NCI-H446 (cell line): ENCODE measurements around the gene MAN2B1.

ENCODE experiments used
- DNase-seq, 2 experiments: peaks; one replicate each; lab custom pipeline; 2025; lab: John Stamatoyannopoulos, UW

Gene MAN2B1

GRCh38 chr19:12617646-12618045 lies 48.9 kb downstream of the MAN2B1 start:
- no peak for DNase-seq

GRCh38 chr19:12611361-12611699 lies 55.2 kb downstream of the MAN2B1 start:
- peak; percentile 76 to 77 for DNase-seq

DNA sequence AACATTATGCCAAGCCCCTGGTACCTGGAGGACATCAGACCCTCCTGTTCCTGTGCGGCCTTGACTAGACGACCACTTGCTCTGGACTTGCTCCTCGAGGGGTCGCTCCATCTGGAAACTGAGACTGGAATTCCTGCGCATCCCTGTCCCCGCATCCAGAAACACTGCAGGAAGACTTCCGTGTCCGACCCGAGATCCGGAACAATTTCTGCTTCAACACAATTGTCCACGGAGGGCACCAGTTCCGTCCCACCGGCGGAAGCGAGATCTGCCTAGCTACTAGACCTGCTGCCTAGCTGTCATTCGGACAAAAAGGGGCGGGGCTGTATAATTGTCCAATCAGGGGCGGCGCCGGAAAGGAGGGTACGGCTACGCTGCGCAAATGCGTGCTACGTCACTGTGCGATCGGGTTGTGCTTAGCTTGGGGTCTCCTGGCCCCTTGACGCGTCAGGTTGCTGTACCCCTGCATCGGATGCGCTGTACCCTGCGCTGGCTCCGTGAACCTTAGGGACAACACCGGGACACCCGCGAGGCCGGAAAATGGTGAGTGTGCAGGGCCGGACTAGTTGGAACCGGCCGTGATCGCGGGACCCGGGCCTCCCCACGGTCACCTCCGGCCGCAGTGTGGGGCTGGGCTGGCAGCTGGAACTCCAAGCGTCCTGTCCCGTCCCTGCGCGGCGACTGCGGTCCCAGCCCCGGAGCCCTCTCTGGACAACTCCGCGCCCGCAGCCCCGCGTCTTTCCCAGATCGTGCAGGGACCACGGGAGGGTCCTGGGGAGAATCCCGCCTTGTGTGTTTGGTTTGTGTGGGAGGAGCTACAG lies 55.8 kb downstream of the MAN2B1 start, which contains the start of the genes ZNF490 and ZNF791:
Gene ZNF490 (minus strand): TSS at position 274 of the 821 bp plus-strand sequence. CDS start 133 bp downstream, at position 141.
Gene ZNF791 (plus strand): TSS at position 381 of the 821 bp plus-strand sequence. CDS start 160 bp downstream, at position 541.
- peak; percentile 99 for DNase-seq

DNA sequence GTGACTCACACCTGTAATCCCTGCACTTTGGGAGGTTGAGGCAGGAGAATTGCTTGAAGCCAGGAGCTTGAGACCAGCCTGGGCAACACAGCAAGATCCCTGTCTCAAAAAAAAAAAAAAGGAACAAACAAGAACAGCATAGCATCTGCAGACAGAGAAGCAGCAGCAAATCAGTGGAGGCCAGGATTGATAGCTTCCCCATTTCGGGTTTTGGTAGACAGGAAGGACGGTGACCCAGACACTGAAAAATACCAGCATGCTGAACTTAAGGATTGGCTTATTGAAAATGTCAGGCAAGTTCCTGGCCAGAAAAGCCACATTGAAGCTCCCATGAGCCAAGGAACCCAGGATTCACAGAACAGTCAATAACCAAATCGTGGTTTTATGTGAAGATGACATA lies 58.9 kb downstream of the MAN2B1 start:
- no peak for DNase-seq

DNA sequence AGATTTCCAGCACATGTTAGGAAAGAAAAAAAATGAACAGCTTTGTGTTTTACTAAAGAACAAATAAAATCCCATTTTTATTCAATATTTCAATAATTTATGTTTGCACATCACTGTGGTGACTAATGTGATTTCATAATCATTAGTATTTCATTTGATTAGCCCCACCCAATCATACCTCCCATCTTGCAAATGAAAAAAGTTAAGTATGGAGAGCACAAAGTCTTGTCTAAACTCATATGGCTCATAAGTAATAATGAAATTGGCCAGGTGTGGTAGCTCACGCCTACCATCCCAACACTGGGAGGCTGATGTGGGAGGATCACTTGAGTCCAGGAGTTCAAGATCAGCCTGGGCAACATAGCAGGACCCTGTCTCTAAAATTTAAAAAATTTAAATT lies 59.7 kb downstream of the MAN2B1 start:
- no peak for DNase-seq

DNA sequence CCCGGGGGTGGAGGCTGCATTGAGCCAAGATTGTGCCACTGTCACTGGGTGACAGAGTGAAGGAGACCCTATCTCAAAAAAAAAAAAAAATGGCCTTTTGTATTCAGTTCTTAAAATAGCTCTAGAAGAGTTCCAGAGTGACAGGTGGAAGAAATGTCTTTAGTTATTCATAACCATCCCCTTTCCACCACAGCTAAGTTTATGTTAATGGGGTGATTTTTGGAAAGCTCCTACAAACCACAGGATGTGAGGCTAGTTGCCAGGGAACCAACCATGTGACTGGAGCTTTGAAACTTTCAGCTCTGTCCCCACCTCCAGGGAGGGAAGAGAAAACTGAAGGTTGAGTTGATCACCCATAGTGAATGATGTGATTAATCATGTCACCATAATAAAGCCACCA lies 62.8 kb downstream of the MAN2B1 start:
- no peak for DNase-seq

GRCh38 chr19:12597594-12597993 lies 68.9 kb downstream of the MAN2B1 start:
- DNase-seq: no peak

DNA sequence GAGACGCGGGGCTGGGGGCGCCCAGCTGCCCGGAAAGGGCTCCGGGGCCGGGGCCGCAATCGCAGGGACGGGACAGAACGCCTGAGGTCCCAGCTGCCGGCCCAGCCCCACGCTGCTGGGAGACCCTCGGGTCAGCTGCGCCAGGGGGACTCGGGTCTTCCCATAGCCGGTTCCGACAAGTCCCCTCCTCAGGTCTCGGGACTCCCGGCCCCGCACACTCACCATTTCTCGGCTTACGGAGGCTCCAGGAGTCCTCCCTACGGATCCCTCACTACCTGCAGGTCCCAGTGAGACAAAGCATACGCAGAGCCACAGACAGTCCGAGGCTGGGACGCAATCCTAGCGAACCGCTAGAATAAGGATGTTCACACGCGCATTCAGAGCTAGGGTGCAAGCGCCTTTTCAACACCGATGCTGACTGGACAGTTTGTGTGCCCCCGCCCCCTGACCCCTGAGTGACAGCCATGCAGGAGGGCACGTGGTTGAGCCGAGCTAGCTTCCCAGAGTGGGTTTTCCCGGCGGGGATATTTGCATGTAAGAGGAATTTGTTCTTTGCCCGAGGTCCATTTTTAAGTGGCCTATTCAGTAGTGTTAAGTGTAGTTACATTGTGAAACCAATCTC lies 69.5 kb downstream of the MAN2B1 start:
- no peak for DNase-seq
